Measurements from ENCODE around the gene APLNR. TPM values are rescaled to one million over a fixed set of nuclear protein-coding genes. Genes with fewer than 3 reads are reported as not detected.

APLNR gene
- total and polyA plus RNA-seq, 10 donors: 3.0 to 319 (median 108) TPM

DNA sequence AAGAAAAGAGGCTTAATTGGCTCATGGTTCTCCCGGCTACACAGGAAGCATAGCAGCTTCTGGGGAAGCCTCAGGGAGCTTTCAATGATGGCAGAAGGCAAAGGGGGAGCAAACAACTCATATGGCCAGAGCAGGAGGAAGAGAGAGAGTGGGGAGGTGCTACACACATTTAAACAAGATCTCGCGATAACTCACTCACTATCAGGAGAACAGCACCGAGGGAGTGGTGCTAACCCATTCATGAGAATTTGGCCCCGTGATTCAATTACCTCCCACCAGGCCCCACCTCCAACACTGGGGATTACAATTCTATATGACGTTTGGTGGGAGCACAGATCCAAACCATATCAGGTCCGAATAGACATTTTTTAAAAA, 41.7 kb upstream of the APLNR start:
- Histone ChIP-seq H3K27ac (peak overlapping the region in 2 of 8 donors; percentile 65 to 70), H3K36me3 (no peaks in the 10 kb centered on the region), H3K4me3 (no peak overlapping the region), H3K9me3 (peaks cover 0 to 15% (median under 1%) of the 10 kb centered on the region in 8 donors), H3K4me1 (peaks cover 0 to 36% (median 18%) of the 10 kb centered on the region in 6 donors), H3K27me3 (replicated peaks in 1 of 7) (peaks cover 0 to 27% (median 0%) of the 10 kb centered on the region in 7 donors)
- TF ChIP-seq, protein P1, sequence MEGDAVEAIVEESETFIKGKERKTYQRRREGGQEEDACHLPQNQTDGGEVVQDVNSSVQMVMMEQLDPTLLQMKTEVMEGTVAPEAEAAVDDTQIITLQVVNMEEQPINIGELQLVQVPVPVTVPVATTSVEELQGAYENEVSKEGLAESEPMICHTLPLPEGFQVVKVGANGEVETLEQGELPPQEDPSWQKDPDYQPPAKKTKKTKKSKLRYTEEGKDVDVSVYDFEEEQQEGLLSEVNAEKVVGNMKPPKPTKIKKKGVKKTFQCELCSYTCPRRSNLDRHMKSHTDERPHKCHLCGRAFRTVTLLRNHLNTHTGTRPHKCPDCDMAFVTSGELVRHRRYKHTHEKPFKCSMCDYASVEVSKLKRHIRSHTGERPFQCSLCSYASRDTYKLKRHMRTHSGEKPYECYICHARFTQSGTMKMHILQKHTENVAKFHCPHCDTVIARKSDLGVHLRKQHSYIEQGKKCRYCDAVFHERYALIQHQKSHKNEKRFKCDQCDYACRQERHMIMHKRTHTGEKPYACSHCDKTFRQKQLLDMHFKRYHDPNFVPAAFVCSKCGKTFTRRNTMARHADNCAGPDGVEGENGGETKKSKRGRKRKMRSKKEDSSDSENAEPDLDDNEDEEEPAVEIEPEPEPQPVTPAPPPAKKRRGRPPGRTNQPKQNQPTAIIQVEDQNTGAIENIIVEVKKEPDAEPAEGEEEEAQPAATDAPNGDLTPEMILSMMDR (IDR thresholded peaks at IDR 0.05 in 8 of 11, conservative IDR thresholded peaks at IDR 0.05 in 3 of 11): no peak
- TF ChIP-seq POLR2A (IDR thresholded peaks at IDR 0.05) (no peak), POLR2AphosphoS5 (IDR thresholded peaks at IDR 0.05) (no peak)
- 75 to 85% (median 81%) methylated on average over 7 of the region's 7 CpGs for WGBS, 5 donors
- DNase-seq: no peak
- intact Hi-C loops (cut with DNase I; ENCODE audit: low total_unique reads): no loop called here

DNA sequence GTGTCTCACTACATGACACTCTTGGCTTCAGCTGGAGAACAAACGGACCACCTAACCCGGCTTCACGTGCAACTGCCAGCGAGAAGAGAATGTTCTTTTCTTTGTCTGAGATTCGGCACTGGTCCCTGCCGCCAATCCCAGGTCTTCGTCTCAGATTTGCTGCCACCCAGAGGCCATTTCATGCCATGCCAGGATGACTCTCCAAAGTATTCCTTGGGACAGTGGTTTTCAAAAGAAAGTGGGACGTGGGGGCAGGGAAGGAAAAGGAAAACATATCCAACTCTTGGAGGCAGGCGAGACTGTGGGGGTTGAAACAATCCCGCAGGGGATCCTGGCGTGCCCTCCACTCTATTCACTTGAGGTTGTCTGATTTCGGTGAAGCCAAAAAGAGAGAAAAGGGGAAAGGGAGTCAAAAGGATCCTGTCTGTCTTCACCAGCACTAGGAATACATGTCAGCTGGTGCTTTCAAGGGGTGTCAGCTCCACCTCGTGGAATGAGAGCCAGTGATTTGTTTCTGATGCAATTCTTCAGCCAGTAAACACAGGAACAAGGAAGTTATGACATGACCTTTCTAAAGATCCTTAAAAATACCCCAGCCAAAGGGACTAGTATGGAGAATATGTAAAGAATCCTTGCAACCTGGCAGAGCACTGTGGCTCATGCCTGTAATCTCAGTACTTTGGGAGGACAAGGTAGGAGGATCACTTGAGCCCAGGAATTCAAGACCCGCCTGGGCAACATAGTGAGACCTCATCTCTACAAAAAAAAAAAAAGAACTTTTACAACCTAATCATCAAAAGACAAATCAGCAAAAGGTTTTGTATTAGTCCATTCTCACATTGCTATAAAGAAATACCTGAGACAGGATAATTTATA, 41.0 kb upstream of the APLNR start:
- Histone ChIP-seq H3K36me3 (no peaks in the 10 kb centered on the region), H3K27me3 (replicated peaks in 1 of 7) (peaks cover 0 to 27% (median 0%) of the 10 kb centered on the region in 7 donors), H3K4me3 (peak overlapping the region in 1 of 8 donors; percentile 6), H3K9me3 (peaks cover 0 to 21% (median 5%) of the 10 kb centered on the region in 8 donors), H3K27ac (peak overlapping the region; percentile 30 to 80 (median 64)), H3K4me1 (peaks cover 0 to 36% (median 18%) of the 10 kb centered on the region in 6 donors)
- no peak for DNase-seq
- 9 to 11% (median 10%) methylated on average over 14 of the region's 14 CpGs for WGBS, 5 donors
- TF ChIP-seq POLR2AphosphoS5 (IDR thresholded peaks at IDR 0.05) (no peak), POLR2A (IDR thresholded peaks at IDR 0.05) (no peak)
- TF ChIP-seq, protein P1 (IDR thresholded peaks at IDR 0.05 in 8 of 11, conservative IDR thresholded peaks at IDR 0.05 in 3 of 11): peak; percentile 53 to 81 (median 72)
- intact Hi-C loops (cut with DNase I; ENCODE audit: low total_unique reads): no loop called here

DNA sequence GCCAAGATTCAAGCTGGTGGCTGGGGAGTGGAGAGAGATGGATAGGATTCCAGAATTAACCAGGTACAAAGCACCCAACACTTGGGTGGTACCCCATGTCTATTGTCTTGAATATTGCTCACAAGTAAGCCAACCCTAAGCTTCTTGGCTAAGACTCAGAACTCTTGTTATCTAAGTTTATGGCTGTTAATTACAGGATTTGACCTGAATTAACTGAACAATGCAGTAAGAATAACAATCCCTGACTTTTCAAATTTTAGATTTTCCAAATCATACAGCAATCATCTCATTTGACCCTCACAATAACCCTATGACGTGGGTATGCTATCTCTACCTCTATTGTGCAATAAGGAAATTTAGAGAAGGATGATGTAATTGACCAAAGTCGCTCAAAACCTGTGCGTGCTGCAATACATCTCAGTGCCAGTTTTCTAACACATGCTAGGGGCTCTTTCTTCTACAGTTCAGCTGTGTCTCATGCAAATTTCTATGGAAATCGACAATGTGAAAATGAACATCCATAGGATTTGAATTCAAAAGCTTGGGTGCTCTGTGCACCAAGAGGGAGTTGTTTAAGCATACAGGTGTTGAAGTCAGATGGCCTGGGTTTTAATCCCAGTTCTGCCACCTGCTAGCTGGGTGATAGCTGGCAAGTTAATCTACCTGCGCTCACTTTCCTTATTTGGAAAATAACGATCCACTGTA, 40.1 kb upstream of the APLNR start:
- Histone ChIP-seq H3K4me1 (peaks cover 0 to 36% (median 18%) of the 10 kb centered on the region in 6 donors), H3K27me3 (replicated peaks in 1 of 7) (peaks cover 0 to 27% (median 0%) of the 10 kb centered on the region in 7 donors), H3K36me3 (no peaks in the 10 kb centered on the region), H3K4me3 (no peak overlapping the region), H3K27ac (peak overlapping the region in 6 of 8 donors; percentile 42 to 80 (median 68)), H3K9me3 (peaks cover 0 to 25% (median 6%) of the 10 kb centered on the region in 8 donors)
- intact Hi-C loops (cut with DNase I; ENCODE audit: low total_unique reads): no loop called here
- DNase-seq: no peak
- WGBS, 5 donors: 54 to 69% (median 56%) methylated on average over 6 of the region's 6 CpGs
- no peak for TF ChIP-seq POLR2AphosphoS5 (IDR thresholded peaks at IDR 0.05)
- no peak for TF ChIP-seq POLR2A (IDR thresholded peaks at IDR 0.05)
- TF ChIP-seq, protein P1 (IDR thresholded peaks at IDR 0.05 in 8 of 11, conservative IDR thresholded peaks at IDR 0.05 in 3 of 11): no peak
